GM21423 (cell line): ENCODE results near the gene HYOU1.
"Not testable (repeated sequence)": the region's sequence is repeated elsewhere in the genome, so short reads cannot be mapped to it uniquely, and the experiment has no call there.

Source experiments
- ATAC-seq: cut with Tn5 transposase; IDR thresholded peaks from one replicate; pipeline ENCODE4 v1.9.1; 2021; ENCODE audit warnings: mild to moderate bottlenecking, moderate library complexity; ENCODE audit not compliant: unreplicated experiment

HYOU1 gene, protein sequence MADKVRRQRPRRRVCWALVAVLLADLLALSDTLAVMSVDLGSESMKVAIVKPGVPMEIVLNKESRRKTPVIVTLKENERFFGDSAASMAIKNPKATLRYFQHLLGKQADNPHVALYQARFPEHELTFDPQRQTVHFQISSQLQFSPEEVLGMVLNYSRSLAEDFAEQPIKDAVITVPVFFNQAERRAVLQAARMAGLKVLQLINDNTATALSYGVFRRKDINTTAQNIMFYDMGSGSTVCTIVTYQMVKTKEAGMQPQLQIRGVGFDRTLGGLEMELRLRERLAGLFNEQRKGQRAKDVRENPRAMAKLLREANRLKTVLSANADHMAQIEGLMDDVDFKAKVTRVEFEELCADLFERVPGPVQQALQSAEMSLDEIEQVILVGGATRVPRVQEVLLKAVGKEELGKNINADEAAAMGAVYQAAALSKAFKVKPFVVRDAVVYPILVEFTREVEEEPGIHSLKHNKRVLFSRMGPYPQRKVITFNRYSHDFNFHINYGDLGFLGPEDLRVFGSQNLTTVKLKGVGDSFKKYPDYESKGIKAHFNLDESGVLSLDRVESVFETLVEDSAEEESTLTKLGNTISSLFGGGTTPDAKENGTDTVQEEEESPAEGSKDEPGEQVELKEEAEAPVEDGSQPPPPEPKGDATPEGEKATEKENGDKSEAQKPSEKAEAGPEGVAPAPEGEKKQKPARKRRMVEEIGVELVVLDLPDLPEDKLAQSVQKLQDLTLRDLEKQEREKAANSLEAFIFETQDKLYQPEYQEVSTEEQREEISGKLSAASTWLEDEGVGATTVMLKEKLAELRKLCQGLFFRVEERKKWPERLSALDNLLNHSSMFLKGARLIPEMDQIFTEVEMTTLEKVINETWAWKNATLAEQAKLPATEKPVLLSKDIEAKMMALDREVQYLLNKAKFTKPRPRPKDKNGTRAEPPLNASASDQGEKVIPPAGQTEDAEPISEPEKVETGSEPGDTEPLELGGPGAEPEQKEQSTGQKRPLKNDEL

DNA sequence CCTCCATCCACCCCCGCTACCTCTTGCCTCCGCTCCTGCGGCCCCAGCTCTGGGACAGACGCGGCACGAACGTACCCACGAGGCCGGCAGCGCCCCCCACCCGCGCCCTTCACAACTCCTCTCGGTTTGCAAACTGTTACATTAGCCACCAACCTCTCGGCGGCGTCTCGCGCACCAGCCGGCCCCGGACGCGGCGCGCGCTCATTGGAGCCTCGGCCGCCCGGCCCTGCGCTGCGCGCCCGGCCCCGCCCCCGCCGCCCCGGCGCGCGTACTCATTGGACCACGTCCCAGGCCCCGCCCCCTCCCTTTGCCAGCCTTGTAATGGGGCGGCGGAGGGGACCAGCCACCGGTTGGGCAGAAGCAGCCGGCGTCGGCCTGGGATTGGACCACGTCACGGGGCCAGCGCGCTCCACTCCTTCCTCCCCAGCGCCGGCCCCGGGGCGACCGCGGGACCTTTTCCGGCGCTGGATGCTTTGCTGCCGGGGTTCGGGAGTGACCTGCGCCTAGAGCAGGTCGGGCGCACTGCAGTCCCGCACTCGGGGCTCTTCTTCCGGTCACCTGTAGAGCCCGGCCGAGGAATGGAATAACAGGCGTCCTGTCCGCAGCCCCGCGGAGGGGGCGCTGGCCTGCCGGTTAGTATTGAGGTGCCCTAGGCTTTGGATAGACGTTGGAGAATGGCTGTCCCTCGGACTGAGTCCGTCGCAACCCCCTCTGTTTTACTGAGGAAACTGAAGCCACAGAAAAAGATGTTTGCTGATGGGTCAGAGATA lies at the start of gene HYOU1:
HYOU1 (minus strand) TSS at position 206 of the 770 bp plus-strand sequence. CDS start 1,045 bp downstream, outside the sequence.
- ATAC-seq: peak; percentile 89

GRCh38 chr11:119103793-119104192 lies 46.8 kb upstream of the HYOU1 start:
- ATAC-seq: no peak

DNA sequence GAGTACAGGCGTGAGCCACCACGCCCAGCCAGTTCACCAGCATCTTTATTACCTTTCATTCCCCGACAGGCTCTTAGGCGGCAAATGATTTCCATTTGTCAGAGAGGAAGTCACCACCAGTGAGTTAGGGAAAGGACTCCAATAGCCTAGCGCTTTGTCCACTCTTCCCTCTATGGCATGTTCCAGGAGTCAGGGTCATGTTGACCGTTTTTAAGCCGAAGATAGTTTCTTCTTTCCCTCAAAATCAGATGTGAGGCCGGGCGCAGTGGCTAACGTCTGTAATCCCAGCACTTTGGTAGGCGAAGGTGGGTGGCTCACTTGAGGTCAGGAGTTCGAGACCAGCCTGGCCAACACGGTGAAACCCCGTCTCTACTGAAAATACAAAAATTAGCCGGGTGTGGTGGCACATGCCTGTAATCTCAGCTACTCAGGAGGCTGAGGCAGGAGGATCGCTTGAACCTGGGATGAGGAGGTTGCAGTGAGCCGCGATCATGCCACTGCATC lies 46.2 kb upstream of the HYOU1 start:
- ATAC-seq: not testable (repeated sequence)

GRCh38 chr11:119101759-119102423 lies 44.9 kb upstream of the HYOU1 start, which contains the start of gene DPAGT1:
DPAGT1 (minus strand) TSS chr11:119101853; CDS start chr11:119101655, 198 bp downstream.
- peak; percentile 77 for ATAC-seq

- peak; percentile 16 for ATAC-seq
These were observed 44.2 kb upstream of the HYOU1 start for GRCh38 chr11:119100994-119101758.

GRCh38 chr11:119100246-119100970 lies 43.4 kb upstream of the HYOU1 start:
- ATAC-seq: no peak

GRCh38 chr11:119099711-119100110 lies 42.7 kb upstream of the HYOU1 start:
- ATAC-seq: no peak

- peak; percentile 78 for ATAC-seq
These were observed 38.3 kb upstream of the HYOU1 start for GRCh38 chr11:119095066-119095880.

DNA sequence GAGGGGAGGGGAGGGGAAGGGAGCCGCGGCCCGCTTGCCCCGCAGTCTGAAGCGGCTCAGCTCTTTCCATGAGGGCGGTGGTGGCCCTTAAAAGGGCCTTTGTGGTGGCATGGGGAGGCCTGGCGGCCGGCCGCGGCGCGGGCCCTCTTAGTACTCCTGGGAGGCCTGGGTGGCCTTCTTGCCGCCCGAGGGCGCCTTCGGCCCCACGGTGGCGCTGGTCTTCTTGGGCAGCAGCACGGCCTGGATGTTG lies 37.7 kb upstream of the HYOU1 start:
- peak; percentile 36 for ATAC-seq

DNA sequence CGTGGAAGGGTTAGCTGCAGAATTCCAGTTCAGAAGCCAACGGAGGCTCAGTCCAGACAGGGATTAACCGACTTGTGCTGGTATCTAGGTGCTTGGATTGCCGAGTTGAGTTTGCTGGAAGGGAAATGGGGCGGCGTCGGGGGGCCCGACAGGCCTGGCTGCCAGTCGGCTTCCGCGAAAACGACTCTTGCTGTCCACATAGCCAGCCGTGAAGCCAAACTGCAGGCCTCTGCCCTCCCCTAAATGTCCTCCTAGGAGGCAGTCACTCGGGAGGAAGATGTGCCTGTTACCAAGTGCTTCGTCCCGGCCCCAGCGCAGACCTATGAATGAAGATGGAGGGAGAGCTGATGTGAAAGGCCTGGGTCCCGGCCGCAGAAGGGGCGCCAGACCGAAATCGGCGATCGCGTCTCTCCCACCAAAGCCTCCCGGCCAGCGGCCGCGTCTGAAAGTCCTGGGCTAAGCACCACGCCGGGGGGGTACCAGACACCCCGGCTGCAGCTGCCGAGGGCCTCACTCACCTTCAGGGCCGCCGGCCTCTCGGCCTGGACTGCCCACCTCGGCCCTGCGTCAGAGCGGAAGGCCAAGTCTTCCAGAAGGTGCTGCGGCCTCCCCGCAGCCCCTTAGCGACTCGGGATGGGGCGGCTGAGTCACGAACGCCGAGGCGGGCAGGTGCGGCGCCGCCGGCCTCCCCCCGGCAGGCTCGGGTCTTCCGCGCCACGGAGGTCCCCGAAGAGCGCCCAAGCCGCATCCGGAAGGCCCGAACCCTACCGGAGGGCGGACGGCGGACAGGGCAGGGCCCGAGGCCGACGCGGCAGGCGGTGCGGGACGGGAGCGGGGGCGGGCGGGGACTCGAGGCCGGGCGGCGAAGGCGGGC lies 37.2 kb upstream of the HYOU1 start:
- peak; percentile 6 for ATAC-seq

DNA sequence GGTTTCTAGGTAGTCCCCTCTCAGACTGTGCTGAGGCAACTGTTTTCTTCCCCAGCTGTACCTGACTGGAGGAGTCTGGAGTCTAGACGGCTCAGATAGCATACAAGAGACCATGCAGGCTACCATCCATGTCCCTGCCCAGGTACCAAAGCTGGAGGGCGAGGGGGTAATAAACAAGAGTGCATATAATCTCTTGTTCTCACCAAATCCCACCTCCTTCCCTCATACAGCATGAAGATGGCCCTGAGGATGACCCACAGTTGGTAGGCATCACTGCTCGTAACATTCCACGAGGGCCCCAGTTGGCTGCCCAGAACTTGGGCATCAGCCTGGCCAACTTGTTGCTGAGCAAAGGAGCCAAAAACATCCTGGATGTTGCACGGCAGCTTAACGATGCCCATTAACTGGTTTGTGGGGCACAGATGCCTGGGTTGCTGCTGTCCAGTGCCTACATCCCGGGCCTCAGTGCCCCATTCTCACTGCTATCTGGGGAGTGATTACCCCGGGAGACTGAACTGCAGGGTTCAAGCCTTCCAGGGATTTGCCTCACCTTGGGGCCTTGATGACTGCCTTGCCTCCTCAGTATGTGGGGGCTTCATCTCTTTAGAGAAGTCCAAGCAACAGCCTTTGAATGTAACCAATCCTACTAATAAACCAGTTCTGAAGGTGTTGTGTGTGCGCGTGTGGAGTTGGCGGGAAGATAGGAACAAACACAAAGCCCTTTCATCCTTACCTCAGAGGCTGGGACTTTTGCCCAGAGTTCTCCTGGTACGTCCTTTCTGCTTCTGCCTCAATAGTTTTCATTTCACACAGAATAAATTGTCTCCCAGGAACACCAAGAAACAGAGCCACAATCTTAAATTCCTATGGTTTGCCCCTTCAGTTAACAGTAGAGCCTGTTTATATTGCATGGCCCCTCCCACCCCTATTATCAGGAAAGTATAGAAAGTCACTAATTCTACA lies 36.2 kb upstream of the HYOU1 start:
- ATAC-seq: no peak

DNA sequence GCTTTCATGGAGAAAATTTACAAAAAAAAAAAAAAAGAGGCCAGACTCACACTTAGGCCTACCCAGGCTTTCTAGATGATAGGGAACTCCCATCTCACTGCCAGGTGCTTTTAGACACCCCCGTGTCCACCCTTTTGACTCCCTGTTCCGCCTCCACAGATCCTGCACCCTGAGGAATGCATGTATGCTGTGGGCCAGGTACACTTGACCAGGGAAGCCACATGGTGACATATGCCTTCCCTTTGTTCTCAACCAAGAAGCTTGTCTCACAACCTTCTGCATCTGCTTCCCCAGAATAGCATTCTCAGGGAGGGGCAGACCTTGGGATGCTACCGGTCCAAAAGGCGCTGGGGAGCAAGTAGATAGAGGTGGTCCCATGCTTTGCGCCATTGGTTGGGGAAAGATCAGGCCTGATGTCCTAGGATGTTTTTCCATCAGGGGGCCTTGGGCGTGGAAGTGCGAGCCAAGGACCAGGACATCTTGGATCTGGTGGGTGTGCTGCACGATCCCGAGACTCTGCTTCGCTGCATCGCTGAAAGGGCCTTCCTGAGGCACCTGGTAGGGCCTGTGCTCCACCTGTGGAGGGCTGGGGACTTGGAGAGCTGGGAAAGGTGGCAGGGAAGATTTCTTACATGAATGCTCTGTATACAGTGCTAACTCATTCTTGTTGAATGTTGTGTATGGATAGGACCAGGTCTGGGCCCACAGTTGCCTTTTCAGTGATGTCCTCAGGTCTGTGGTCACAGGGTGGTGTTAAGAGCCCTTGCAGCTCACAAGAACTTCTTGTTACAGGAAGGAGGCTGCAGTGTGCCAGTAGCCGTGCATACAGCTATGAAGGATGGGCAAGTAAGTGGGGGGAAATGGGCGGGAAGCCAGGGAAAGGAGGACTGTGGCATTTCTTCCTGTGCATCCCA lies 35.2 kb upstream of the HYOU1 start:
- ATAC-seq: no peak

- no peak for ATAC-seq
These were observed 34.2 kb upstream of the HYOU1 start for GRCh38 chr11:119091178-119091577.

GRCh38 chr11:119089319-119089718 lies 32.3 kb upstream of the HYOU1 start:
- no peak for ATAC-seq

- ATAC-seq: no peak
These were observed 31.4 kb upstream of the HYOU1 start for GRCh38 chr11:119088406-119088805.
